Natural killer cell (primary cell): ENCODE data around the gene TARS3. TPM values are rescaled to one million over a fixed set of nuclear protein-coding genes. Genes with fewer than 3 reads are reported as not detected.
A peak's percentile ranks its signal among the peaks of the same experiment; 100 is the strongest.

ENCODE experiments used
- ATAC-seq, 3 donors: fragments of 150-1000 bp in 2 of 3; fragments of 200-7000 bp in 1 of 3; cut with Tn5 transposase; 1 replicate in 1 of 3; 2 replicates in 2 of 3; pipeline ENCODE4 v1.10.0; 2021; ENCODE audit warnings: mild to moderate bottlenecking in 2 of 3, moderate library complexity in 2 of 3
- DNase-seq, 2 donors: peaks; one replicate each; pipeline versions ENCODE4 v3.0.0 to v3.0.0-alpha.2; 2013 to 2021; ENCODE audit warnings: mixed read lengths in 1 of 2
- H3K27ac ChIP-seq: one replicate; pipeline ENCODE4 v1.5.1; 2013; ENCODE audit warnings: mild to moderate bottlenecking, low read length
- H3K27me3 ChIP-seq: one replicate; pipeline ENCODE4 v1.6.1; 2013; ENCODE audit warnings: low read length; ENCODE audit not compliant: control insufficient read depth, insufficient read depth
- H3K36me3 ChIP-seq: one replicate; pipeline ENCODE4 v1.6.1; 2013; ENCODE audit warnings: low read length; ENCODE audit not compliant: control insufficient read depth, insufficient read depth
- H3K4me1 ChIP-seq: one replicate; pipeline ENCODE4 v1.6.1; 2013; ENCODE audit warnings: low read length; ENCODE audit not compliant: control insufficient read depth, insufficient read depth
- H3K4me3 ChIP-seq: one replicate; pipeline ENCODE4 v1.5.1; 2013; ENCODE audit warnings: low read length
- H3K9me3 ChIP-seq: one replicate; pipeline ENCODE4 v1.6.1; 2013; ENCODE audit warnings: low read length; ENCODE audit not compliant: control insufficient read depth, insufficient read depth
- H3K27ac Mint-ChIP-seq, 2 donors: one replicate each; pipeline ENCODE4 v1.8.0; 2022; ENCODE audit warnings: mild to moderate bottlenecking in 2 of 2, mixed read lengths in 2 of 2, moderate library complexity in 1 of 2
- H3K27me3 Mint-ChIP-seq, 2 donors: one replicate each; pipeline ENCODE4 v1.8.0; 2022; ENCODE audit warnings: low read depth in 2 of 2, mixed read lengths in 2 of 2
- H3K36me3 Mint-ChIP-seq: one replicate; pipeline ENCODE4 v1.8.0; 2022; ENCODE audit warnings: mixed read lengths
- H3K4me1 Mint-ChIP-seq, 2 donors: one replicate each; pipeline ENCODE4 v1.8.0; 2022; ENCODE audit warnings: mixed read lengths in 2 of 2
- H3K4me3 Mint-ChIP-seq: one replicate; pipeline ENCODE4 v1.8.0; 2022; ENCODE audit warnings: mild to moderate bottlenecking, moderate library complexity, mixed read lengths
- H3K9me3 Mint-ChIP-seq, 2 donors: one replicate each; pipeline ENCODE4 v1.8.0; 2022; ENCODE audit warnings: mixed read lengths in 2 of 2
- WGBS: methylation state at CpG from one replicate; pipeline ENCODE4 v1.1.7; 2013; ENCODE audit warnings: missing lambda C conversion rate; ENCODE audit not compliant: insufficient coverage; 5-methylcytosine and 5-hydroxymethylcytosine counted together
- intact Hi-C: fragments of 100-400 bp; cut with micrococcal nuclease; formaldehyde crosslinking; loops from one replicate; pipeline ENCODE4 v1.14.2; 2022
- total RNA-seq, 4 donors: library from RNA; stranded (reverse); fragments of 120-200 nt in 1 of 4; gene quantifications; one replicate each; pipeline versions ENCODE4 v1.2.3 to v1.2.4, GENCODE V29; 2013 to 2022
- TF ChIP-seq, protein P1 (sequence below): fragments of 200-600 bp; IDR thresholded peaks from one replicate; pipeline ENCODE4 v1.8.0; 2022; ENCODE audit warnings: antibody characterized with exemption

TARS3 gene
- total RNA-seq, 3 donors from 2014 or later (not counting 1 experiment from before 2014, with no cell fraction given): 11.6 to 20.5 (median 12.1) TPM

DNA sequence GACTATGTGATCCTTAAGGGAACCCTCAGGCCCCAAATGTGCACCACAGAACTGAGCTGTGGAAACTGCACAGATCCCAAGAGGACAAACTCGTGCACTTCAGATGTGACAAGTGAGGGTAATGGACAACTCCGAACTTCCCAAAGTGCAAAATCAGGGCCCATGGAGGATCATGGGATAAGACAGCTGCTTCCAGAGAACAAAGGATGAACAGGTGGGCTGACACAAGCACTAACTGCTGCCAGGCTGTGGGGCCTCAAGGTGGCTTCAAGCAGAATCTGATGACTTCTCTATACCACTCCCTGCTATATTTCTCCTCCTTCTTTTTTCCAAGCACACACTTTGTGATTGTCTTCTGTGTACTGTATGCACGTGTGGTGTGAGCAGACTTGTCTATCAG lies 5.4 kb downstream of the TARS3 start:
- intact Hi-C loops: no loop called here
- Mint-ChIP-seq H3K4me3 (no peak overlapping the region), H3K27ac (peak overlapping the region in 1 of 2 donors; percentile 33), H3K9me3 (no peaks in the 10 kb centered on the region), H3K4me1 (peaks cover 22 to 24% of the 10 kb centered on the region in 2 donors), H3K27me3 (no peaks in the 10 kb centered on the region), H3K36me3 (peaks cover 17% of the 10 kb centered on the region)
- Histone ChIP-seq H3K36me3 (peaks cover 43% of the 10 kb centered on the region), H3K4me3 (no peak overlapping the region), H3K27me3 (no peaks in the 10 kb centered on the region), H3K27ac (no peak overlapping the region), H3K4me1 (peaks cover 11% of the 10 kb centered on the region), H3K9me3 (no peaks in the 10 kb centered on the region)
- TF ChIP-seq, protein P1, sequence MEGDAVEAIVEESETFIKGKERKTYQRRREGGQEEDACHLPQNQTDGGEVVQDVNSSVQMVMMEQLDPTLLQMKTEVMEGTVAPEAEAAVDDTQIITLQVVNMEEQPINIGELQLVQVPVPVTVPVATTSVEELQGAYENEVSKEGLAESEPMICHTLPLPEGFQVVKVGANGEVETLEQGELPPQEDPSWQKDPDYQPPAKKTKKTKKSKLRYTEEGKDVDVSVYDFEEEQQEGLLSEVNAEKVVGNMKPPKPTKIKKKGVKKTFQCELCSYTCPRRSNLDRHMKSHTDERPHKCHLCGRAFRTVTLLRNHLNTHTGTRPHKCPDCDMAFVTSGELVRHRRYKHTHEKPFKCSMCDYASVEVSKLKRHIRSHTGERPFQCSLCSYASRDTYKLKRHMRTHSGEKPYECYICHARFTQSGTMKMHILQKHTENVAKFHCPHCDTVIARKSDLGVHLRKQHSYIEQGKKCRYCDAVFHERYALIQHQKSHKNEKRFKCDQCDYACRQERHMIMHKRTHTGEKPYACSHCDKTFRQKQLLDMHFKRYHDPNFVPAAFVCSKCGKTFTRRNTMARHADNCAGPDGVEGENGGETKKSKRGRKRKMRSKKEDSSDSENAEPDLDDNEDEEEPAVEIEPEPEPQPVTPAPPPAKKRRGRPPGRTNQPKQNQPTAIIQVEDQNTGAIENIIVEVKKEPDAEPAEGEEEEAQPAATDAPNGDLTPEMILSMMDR: no peak
- DNase-seq (no peak), ATAC-seq (no peak)
- 94% methylated on average over 3 of the region's 3 CpGs for WGBS

DNA sequence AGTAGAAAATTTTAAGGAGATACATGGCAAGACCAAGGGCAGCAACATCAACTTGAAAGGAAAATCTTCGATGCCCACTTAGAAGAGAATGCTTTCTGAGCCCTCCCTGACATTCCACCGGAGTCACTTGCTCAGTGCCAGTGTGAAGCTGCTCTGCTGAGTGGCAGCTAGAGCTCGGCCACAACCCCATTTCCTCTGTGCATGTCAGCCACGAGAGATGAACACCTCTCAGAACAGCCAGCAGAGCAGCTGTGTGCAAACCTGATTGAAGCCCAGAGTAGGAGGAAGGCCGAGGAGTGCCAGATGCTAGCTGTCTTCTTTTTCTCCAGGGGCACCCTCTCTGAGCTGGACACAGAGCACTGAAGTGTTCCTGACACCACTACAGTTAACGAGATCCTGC lies 12.2 kb downstream of the TARS3 start:
- no peaks in the 10 kb centered on the region for H3K27me3 ChIP-seq
- WGBS: 73% methylated on average over 6 of the region's 6 CpGs
- no peak overlapping the region for H3K27ac ChIP-seq
- peaks cover 23% of the 10 kb centered on the region for H3K36me3 Mint-ChIP-seq
- intact Hi-C loops: no loop called here
- peaks cover 61% of the 10 kb centered on the region for H3K36me3 ChIP-seq
- H3K4me3 Mint-ChIP-seq: no peak overlapping the region
- H3K4me1 Mint-ChIP-seq: peaks cover 6 to 16% of the 10 kb centered on the region in 2 donors
- H3K4me1 ChIP-seq: no peaks in the 10 kb centered on the region
- DNase-seq: no peak
- ATAC-seq: no peak
- H3K9me3 ChIP-seq: no peaks in the 10 kb centered on the region
- TF ChIP-seq, protein P1: no peak
- no peaks in the 10 kb centered on the region for H3K9me3 Mint-ChIP-seq
- H3K27me3 Mint-ChIP-seq: no peaks in the 10 kb centered on the region
- H3K27ac Mint-ChIP-seq: no peak overlapping the region
- no peak overlapping the region for H3K4me3 ChIP-seq

DNA sequence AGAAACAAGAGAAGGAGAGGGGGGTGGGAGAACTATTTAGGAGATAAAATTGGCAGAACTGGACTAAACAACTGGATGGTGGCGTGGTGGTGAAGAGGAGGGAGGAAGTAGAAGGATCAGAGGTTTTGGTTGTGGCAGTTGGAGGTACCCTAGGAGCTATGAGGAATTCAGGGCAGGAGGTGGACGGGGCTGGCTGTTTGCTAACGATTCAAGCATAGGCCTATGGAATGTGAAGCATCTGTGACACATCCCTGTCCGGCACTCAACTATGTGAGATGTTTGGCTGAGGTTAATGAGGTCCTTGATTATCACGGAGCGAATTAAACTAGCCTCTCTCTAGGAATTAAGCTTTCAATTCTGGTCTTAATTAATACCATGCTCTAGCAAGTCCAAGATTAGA lies 13.5 kb downstream of the TARS3 start:
- H3K27me3 Mint-ChIP-seq: no peaks in the 10 kb centered on the region
- no peak for ATAC-seq
- Histone ChIP-seq H3K36me3 (peaks cover 64% of the 10 kb centered on the region), H3K27ac (no peak overlapping the region), H3K9me3 (no peaks in the 10 kb centered on the region), H3K4me1 (no peaks in the 10 kb centered on the region), H3K27me3 (no peaks in the 10 kb centered on the region), H3K4me3 (no peak overlapping the region)
- TF ChIP-seq, protein P1: no peak
- intact Hi-C loops: no loop called here
- H3K9me3 Mint-ChIP-seq: no peaks in the 10 kb centered on the region
- DNase-seq: no peak
- H3K4me3 Mint-ChIP-seq: no peak overlapping the region
- 93% methylated on average over 3 of the region's 6 CpGs for WGBS
- no peak overlapping the region for H3K27ac Mint-ChIP-seq
- peaks cover 6 to 16% of the 10 kb centered on the region in 2 donors for H3K4me1 Mint-ChIP-seq
- peaks cover 23% of the 10 kb centered on the region for H3K36me3 Mint-ChIP-seq

- 94% methylated on average over 5 of the region's 5 CpGs for WGBS
- Mint-ChIP-seq H3K36me3 (peaks cover 23% of the 10 kb centered on the region), H3K4me3 (no peak overlapping the region), H3K9me3 (no peaks in the 10 kb centered on the region), H3K27ac (peak overlapping the region in 1 of 2 donors; percentile 54), H3K4me1 (peaks cover 6 to 16% of the 10 kb centered on the region in 2 donors), H3K27me3 (no peaks in the 10 kb centered on the region)
- H3K27me3 ChIP-seq: no peaks in the 10 kb centered on the region
- H3K36me3 ChIP-seq: peaks cover 73% of the 10 kb centered on the region
- no peaks in the 10 kb centered on the region for H3K9me3 ChIP-seq
- H3K4me3 ChIP-seq: no peak overlapping the region
- no peak overlapping the region for H3K27ac ChIP-seq
- TF ChIP-seq, protein P1: no peak
- ATAC-seq: peak in 1 of 3 donors; percentile 8
- no peak for DNase-seq
- H3K4me1 ChIP-seq: no peaks in the 10 kb centered on the region
- intact Hi-C loops: no loop called here
These were observed 14.8 kb downstream of the TARS3 start for GRCh38 chr15:101709466-101709865.
